Transverse colon (tissue), 4 donors: ENCODE results near the gene TAAR2. TPM values are rescaled to one million over a fixed set of nuclear protein-coding genes. Genes with fewer than 3 reads are reported as not detected.

Experiments
- DNase-seq: peaks from one replicate; pipeline ENCODE4 v3.0.0-alpha.2; 2019
- H3K27ac ChIP-seq, 4 donors: fragments of 200-600 bp; sonication (generic); 2 replicates each; pipeline ENCODE4 v1.5.1; 2016 to 2018; ENCODE audit warnings: inconsistent platforms in 4 of 4
- H3K27me3 ChIP-seq: fragments of 200-600 bp; sonication (generic); 2 replicates; pipeline ENCODE4 v1.5.1; 2017; ENCODE audit warnings: inconsistent platforms
- H3K36me3 ChIP-seq, 4 donors: fragments of 200-600 bp; sonication (generic); 2 replicates each; pipeline ENCODE4 v1.5.1; 2017 to 2019; ENCODE audit warnings: inconsistent platforms in 4 of 4
- H3K4me1 ChIP-seq, 4 donors: fragments of 200-600 bp; sonication (generic); 2 replicates each; pipeline ENCODE4 v1.5.1; 2017 to 2020; ENCODE audit warnings: inconsistent platforms in 4 of 4
- H3K4me3 ChIP-seq, 4 donors: fragments of 200-600 bp; sonication (generic); 1 replicate in 1 of 4; 2 replicates in 3 of 4; pipeline versions ENCODE4 v1.5.1 to v1.6.1; 2017 to 2019; ENCODE audit warnings: inconsistent platforms in 4 of 4
- H3K9me3 ChIP-seq, 2 donors: fragments of 200-600 bp; sonication (generic); 2 replicates each; pipeline ENCODE4 v1.5.1; 2017 to 2019; ENCODE audit warnings: inconsistent platforms in 2 of 2
- CTCF ChIP-seq, 5 experiments: fragments of 200-600 bp in 3 of 5; fragments of 450-650 bp in 2 of 5; sonication (generic) in 3 of 5; IDR thresholded peaks; 1 replicate in 2 of 5; 2 replicates in 3 of 5; pipeline ENCODE4 v1.5.1; 2016 to 2017; ENCODE audit warnings: antibody characterized with exemption in 5 of 5, inconsistent platforms in 3 of 5, mild to moderate bottlenecking in 2 of 5, moderate library complexity in 1 of 5
- EP300 ChIP-seq: sonication (generic); formaldehyde crosslinking; IDR thresholded peaks from one replicate; pipeline ENCODE4 v1.6.1; 2017; ENCODE audit warnings: antibody characterized with exemption, low read depth
- POLR2A ChIP-seq: fragments of 450-650 bp; IDR thresholded peaks from one replicate; pipeline ENCODE4 v1.6.1; 2016; ENCODE audit warnings: antibody characterized with exemption, mild to moderate bottlenecking, moderate library complexity
- POLR2AphosphoS5 ChIP-seq, 3 donors: sonication (generic); formaldehyde crosslinking; IDR thresholded peaks; one replicate each; pipeline ENCODE4 v1.6.1; 2016; ENCODE audit warnings: antibody characterized with exemption in 3 of 3
- whole genome bisulfite sequencing, 2 donors: methylation state at CpG; one replicate each; pipeline ENCODE4 v1.1.5; 2018; ENCODE audit warnings: low coverage in 1 of 2; 5-methylcytosine and 5-hydroxymethylcytosine counted together
- in situ Hi-C, 4 donors: fragments of 200-750 bp; cut with MboI; loops; one replicate each; pipeline versions ENCODE4 v1.15.0 to v1.15.1; 2017; ENCODE audit warnings: low sequenced_read_pairs in 3 of 4, low pct_ligation_motif_present in 1 of 4, low pct_unique_long_range_greater_than_20kb in 1 of 4
- intact Hi-C: fragments of 100-400 bp; cut with DNase I; formaldehyde crosslinking; loops from one replicate; pipeline ENCODE4 v1.15.1; 2023; ENCODE audit warnings: low total_unique reads
- total RNA-seq, 4 donors: library from RNA; depleted of rRNA; stranded (reverse); fragments of >200 nt; gene quantifications; one replicate each; pipeline ENCODE4 v1.1.0, GENCODE V29; 2016

The TAAR2 gene
- total RNA-seq, 4 donors from 2014 or later: not detected

- Histone ChIP-seq H3K27me3 (no peaks in the 10 kb centered on the region), H3K4me3 (no peak overlapping the region), H3K36me3 (no peaks in the 10 kb centered on the region), H3K27ac (no peak overlapping the region), H3K4me1 (no peaks in the 10 kb centered on the region), H3K9me3 (no peaks in the 10 kb centered on the region)
- WGBS, 2 donors: 32 to 41% methylated on average over 3 of the region's 3 CpGs
- DNase-seq: no peak
- intact Hi-C loops: no loop called here
- in situ Hi-C loops: no loop called here
- TF ChIP-seq CTCF (IDR thresholded peaks at IDR 0.05) (peak in 1 of 5 experiments; percentile 16), EP300 (no peak)
Observed at GRCh38 chr6:132598473-132598872, 25.6 kb downstream of the TAAR2 start.

- H3K9me3 ChIP-seq: no peaks in the 10 kb centered on the region
- WGBS, 2 donors: 61 to 73% methylated on average over 5 to 6 of the region's 6 CpGs
- DNase-seq: no peak
- H3K36me3 ChIP-seq: no peaks in the 10 kb centered on the region
- TF ChIP-seq EP300 (no peak), POLR2A (no peak), POLR2AphosphoS5 (IDR thresholded peaks at IDR 0.05) (no peak), CTCF (IDR thresholded peaks at IDR 0.05) (no peak)
- no peak overlapping the region for H3K4me3 ChIP-seq
- intact Hi-C loops (no loop called here), in situ Hi-C loops (no loop called here)
- no peaks in the 10 kb centered on the region for H3K27me3 ChIP-seq
- no peaks in the 10 kb centered on the region for H3K4me1 ChIP-seq
- no peak overlapping the region for H3K27ac ChIP-seq
Observed at GRCh38 chr6:132596201-132596600, 27.9 kb downstream of the TAAR2 start.

- H3K36me3 ChIP-seq: no peaks in the 10 kb centered on the region
- no peaks in the 10 kb centered on the region for H3K27me3 ChIP-seq
- no peak for DNase-seq
- no peaks in the 10 kb centered on the region for H3K4me1 ChIP-seq
- H3K9me3 ChIP-seq: no peaks in the 10 kb centered on the region
- no peak overlapping the region for H3K27ac ChIP-seq
- in situ Hi-C loops: no loop called here
- H3K4me3 ChIP-seq: no peak overlapping the region
- 58 to 65% methylated on average over 2 of the region's 2 CpGs for WGBS, 2 donors
- intact Hi-C loops: no loop called here
- no peak for TF ChIP-seq EP300
- no peak for TF ChIP-seq POLR2AphosphoS5 (IDR thresholded peaks at IDR 0.05)
- TF ChIP-seq CTCF (IDR thresholded peaks at IDR 0.05): no peak
- TF ChIP-seq POLR2A: no peak
Observed at GRCh38 chr6:132592855-132593254, 31.2 kb downstream of the TAAR2 start.

GRCh38 chr6:132590362-132590761 lies 33.7 kb downstream of the TAAR2 start:
- Histone ChIP-seq H3K27ac (no peak overlapping the region), H3K9me3 (no peaks in the 10 kb centered on the region), H3K4me3 (no peak overlapping the region), H3K27me3 (no peaks in the 10 kb centered on the region), H3K36me3 (no peaks in the 10 kb centered on the region), H3K4me1 (no peaks in the 10 kb centered on the region)
- no peak for DNase-seq
- intact Hi-C loops: loop anchor here (1.0 kb wide), 1 partner anchor 21 kb away; no protein-coding TSS in a partner anchor
- TF ChIP-seq EP300: no peak
- 72% methylated on average over 1 of the region's 1 CpG; no CpG with 5 or more reads in 1 of the 2 donors for WGBS, 2 donors
- in situ Hi-C loops: no loop called here

- H3K27me3 ChIP-seq: no peaks in the 10 kb centered on the region
- in situ Hi-C loops: no loop called here
- H3K4me3 ChIP-seq: no peak within 1 kb of the TSS
- H3K4me1 ChIP-seq: no peaks in the 10 kb centered on the region
- no peak for TF ChIP-seq POLR2A
- TF ChIP-seq POLR2AphosphoS5 (IDR thresholded peaks at IDR 0.05): no peak
- no peak for TF ChIP-seq EP300
- TF ChIP-seq CTCF (IDR thresholded peaks at IDR 0.05): no peak
- intact Hi-C loops: no loop called here
- H3K9me3 ChIP-seq: no peaks in the 10 kb centered on the region
- no peaks in the 10 kb centered on the region for H3K36me3 ChIP-seq
- DNase-seq: no peak
- WGBS, 2 donors: 48 to 78% methylated on average over 4 to 5 of the region's 5 CpGs
- H3K27ac ChIP-seq: no peak within 1 kb of the TSS
Observed at GRCh38 chr6:132589454-132589853, 34.6 kb downstream of the TAAR2 start, which contains the start of gene TAAR5. Gene TAAR5 (minus strand): TSS chr6:132589741. CDS start chr6:132589686, 55 bp downstream.
